ENCODE results near the gene PLCB4.

Gene PLCB4

DNA sequence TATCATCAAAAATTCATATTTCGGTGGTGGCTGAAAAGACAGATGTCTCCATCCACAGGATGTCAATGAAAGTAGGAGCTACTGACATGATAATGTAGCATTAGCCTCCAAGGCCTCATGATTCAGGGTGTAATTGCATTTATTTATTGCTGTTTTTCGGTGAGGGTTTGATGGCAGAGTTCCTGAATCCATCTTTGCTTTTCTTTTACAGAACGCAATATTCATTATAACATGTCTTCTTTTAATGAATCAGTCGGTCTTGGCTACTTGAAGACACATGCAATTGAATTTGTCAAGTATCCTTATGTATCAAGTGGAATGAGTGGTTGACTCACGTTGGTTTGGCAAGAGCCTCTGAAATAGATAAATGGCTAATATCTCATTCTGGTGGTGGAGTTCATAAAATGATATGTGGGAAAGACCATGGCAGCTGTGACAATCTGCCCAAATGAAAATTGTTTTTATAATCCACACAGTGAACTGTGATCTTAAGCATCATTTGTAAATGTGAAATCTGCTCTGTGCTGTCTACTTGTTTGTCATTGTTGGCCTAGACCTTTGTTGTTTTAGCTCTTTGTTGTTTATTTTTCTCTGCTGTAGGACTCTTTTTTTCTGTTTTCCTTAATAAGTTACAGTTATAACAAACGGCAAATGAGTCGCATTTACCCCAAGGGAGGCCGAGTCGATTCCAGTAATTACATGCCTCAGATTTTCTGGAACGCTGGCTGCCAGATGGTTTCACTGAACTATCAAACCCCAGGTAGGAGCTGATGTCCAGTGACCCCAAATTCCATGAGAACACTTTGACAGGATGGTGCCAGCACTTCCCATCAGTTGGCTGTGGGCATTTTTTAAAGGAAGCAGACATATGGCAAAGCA, 339.8 kb downstream of the PLCB4 start:
- Histone ChIP-seq H3K9me3 (ENCODE audit: control insufficient read depth, insufficient read depth, low read depth, low read length) (no peaks in the 10 kb centered on the region), H3K36me3 (ENCODE audit: control insufficient read depth in 2 of 2, insufficient read depth in 1 of 2, low read length in 2 of 2) (no peaks in the 10 kb centered on the region; a peak in 1 of 3 replicates), H3K27ac (ENCODE audit: extremely low read depth, low read depth, low read length) (no peak overlapping the region), H3K4me1 (ENCODE audit: control insufficient read depth, insufficient read depth, low read length) (no peaks in the 10 kb centered on the region), H3K4me3 (ENCODE audit: low read depth, low read length) (no peak overlapping the region)
- ChIA-PET POLR2A (interaction anchor here (1.0 to 1.2 kb wide), 2 partner anchors 202 to 1026 kb away, joined by 3 read pairs; partner anchors contain the start of gene SLX4IP), CTCF (interaction anchor here (0.5 to 7.9 kb wide), 64 partner anchors 8 to 1229 kb away, joined by 3 to 234 read pairs (median 4); no protein-coding TSS in a partner anchor)
- TF ChIP-seq ZNF174 (tag by site-specific recombination; IDR thresholded peaks at IDR 0.05) (no peak), WT1 (tag by site-specific recombination; IDR thresholded peaks at IDR 0.05) (no peak), ZNF302 (tag by site-specific recombination; IDR thresholded peaks at IDR 0.05; ENCODE audit: low read depth) (no peak), YY2 (tag by site-specific recombination; IDR thresholded peaks at IDR 0.05) (no peak), ZNF677 (tag by site-specific recombination; IDR thresholded peaks at IDR 0.05) (no peak), ZNF501 (tag by site-specific recombination; IDR thresholded peaks at IDR 0.05) (no peak), MEIS1 (CRISPR knock-in tag; IDR thresholded peaks at IDR 0.05; ENCODE audit: borderline replicate concordance) (no peak), ZNF658 (tag by site-specific recombination; IDR thresholded peaks at IDR 0.05) (no peak), ZNF211 (tag by site-specific recombination; IDR thresholded peaks at IDR 0.05; ENCODE audit: low read depth) (no peak), SP7 (tag by site-specific recombination; IDR thresholded peaks at IDR 0.05) (no peak), ZNF112 (tag by site-specific recombination; IDR thresholded peaks at IDR 0.05) (no peak), ZNF670 (tag by site-specific recombination; IDR thresholded peaks at IDR 0.05; ENCODE audit: low read depth) (no peak), ZNF23 (tag by site-specific recombination; IDR thresholded peaks at IDR 0.05; ENCODE audit: borderline replicate concordance) (no peak), ZNF37A (tag by site-specific recombination; IDR thresholded peaks at IDR 0.05) (no peak), ZNF791 (tag by site-specific recombination; IDR thresholded peaks at IDR 0.05) (no peak)
- TF ChIP-seq, protein P1, sequence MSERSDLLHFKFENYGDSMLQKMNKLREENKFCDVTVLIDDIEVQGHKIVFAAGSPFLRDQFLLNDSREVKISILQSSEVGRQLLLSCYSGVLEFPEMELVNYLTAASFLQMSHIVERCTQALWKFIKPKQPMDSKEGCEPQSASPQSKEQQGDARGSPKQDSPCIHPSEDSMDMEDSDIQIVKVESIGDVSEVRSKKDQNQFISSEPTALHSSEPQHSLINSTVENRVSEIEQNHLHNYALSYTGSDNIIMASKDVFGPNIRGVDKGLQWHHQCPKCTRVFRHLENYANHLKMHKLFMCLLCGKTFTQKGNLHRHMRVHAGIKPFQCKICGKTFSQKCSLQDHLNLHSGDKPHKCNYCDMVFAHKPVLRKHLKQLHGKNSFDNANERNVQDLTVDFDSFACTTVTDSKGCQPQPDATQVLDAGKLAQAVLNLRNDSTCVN (tag by site-specific recombination; optimal IDR thresholded peaks at IDR 0.05): no peak
- TF ChIP-seq, protein P2, sequence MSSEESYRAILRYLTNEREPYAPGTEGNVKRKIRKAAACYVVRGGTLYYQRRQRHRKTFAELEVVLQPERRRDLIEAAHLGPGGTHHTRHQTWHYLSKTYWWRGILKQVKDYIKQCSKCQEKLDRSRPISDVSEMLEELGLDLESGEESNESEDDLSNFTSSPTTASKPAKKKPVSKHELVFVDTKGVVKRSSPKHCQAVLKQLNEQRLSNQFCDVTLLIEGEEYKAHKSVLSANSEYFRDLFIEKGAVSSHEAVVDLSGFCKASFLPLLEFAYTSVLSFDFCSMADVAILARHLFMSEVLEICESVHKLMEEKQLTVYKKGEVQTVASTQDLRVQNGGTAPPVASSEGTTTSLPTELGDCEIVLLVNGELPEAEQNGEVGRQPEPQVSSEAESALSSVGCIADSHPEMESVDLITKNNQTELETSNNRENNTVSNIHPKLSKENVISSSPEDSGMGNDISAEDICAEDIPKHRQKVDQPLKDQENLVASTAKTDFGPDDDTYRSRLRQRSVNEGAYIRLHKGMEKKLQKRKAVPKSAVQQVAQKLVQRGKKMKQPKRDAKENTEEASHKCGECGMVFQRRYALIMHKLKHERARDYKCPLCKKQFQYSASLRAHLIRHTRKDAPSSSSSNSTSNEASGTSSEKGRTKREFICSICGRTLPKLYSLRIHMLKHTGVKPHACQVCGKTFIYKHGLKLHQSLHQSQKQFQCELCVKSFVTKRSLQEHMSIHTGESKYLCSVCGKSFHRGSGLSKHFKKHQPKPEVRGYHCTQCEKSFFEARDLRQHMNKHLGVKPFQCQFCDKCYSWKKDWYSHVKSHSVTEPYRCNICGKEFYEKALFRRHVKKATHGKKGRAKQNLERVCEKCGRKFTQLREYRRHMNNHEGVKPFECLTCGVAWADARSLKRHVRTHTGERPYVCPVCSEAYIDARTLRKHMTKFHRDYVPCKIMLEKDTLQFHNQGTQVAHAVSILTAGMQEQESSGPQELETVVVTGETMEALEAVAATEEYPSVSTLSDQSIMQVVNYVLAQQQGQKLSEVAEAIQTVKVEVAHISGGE (tag by site-specific recombination; conservative IDR thresholded peaks at IDR 0.05; ENCODE audit: low read depth): no peak
- TF ChIP-seq, protein P3, sequence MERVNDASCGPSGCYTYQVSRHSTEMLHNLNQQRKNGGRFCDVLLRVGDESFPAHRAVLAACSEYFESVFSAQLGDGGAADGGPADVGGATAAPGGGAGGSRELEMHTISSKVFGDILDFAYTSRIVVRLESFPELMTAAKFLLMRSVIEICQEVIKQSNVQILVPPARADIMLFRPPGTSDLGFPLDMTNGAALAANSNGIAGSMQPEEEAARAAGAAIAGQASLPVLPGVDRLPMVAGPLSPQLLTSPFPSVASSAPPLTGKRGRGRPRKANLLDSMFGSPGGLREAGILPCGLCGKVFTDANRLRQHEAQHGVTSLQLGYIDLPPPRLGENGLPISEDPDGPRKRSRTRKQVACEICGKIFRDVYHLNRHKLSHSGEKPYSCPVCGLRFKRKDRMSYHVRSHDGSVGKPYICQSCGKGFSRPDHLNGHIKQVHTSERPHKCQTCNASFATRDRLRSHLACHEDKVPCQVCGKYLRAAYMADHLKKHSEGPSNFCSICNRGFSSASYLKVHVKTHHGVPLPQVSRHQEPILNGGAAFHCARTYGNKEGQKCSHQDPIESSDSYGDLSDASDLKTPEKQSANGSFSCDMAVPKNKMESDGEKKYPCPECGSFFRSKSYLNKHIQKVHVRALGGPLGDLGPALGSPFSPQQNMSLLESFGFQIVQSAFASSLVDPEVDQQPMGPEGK (tag by site-specific recombination; IDR thresholded peaks at IDR 0.05): no peak
- TF ChIP-seq, protein P4, sequence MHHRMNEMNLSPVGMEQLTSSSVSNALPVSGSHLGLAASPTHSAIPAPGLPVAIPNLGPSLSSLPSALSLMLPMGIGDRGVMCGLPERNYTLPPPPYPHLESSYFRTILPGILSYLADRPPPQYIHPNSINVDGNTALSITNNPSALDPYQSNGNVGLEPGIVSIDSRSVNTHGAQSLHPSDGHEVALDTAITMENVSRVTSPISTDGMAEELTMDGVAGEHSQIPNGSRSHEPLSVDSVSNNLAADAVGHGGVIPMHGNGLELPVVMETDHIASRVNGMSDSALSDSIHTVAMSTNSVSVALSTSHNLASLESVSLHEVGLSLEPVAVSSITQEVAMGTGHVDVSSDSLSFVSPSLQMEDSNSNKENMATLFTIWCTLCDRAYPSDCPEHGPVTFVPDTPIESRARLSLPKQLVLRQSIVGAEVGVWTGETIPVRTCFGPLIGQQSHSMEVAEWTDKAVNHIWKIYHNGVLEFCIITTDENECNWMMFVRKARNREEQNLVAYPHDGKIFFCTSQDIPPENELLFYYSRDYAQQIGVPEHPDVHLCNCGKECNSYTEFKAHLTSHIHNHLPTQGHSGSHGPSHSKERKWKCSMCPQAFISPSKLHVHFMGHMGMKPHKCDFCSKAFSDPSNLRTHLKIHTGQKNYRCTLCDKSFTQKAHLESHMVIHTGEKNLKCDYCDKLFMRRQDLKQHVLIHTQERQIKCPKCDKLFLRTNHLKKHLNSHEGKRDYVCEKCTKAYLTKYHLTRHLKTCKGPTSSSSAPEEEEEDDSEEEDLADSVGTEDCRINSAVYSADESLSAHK (tag by site-specific recombination; IDR thresholded peaks at IDR 0.05): no peak
- TF ChIP-seq, protein P5, sequence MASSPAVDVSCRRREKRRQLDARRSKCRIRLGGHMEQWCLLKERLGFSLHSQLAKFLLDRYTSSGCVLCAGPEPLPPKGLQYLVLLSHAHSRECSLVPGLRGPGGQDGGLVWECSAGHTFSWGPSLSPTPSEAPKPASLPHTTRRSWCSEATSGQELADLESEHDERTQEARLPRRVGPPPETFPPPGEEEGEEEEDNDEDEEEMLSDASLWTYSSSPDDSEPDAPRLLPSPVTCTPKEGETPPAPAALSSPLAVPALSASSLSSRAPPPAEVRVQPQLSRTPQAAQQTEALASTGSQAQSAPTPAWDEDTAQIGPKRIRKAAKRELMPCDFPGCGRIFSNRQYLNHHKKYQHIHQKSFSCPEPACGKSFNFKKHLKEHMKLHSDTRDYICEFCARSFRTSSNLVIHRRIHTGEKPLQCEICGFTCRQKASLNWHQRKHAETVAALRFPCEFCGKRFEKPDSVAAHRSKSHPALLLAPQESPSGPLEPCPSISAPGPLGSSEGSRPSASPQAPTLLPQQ (tag by site-specific recombination; IDR thresholded peaks at IDR 0.05): no peak

All from HEK293 (cell line).